Glutamatergic neuron (in vitro differentiated cells): ENCODE measurements around the gene ID3. TPM values are rescaled to one million over a fixed set of nuclear protein-coding genes. Genes with fewer than 3 reads are reported as not detected.

Source experiments
- DNase-seq: peaks from one replicate; pipeline ENCODE4 v3.0.0; 2022
- H3K27ac Mint-ChIP-seq: one replicate; pipeline ENCODE4 v1.8.0; 2020; ENCODE audit warnings: mild to moderate bottlenecking, mixed read lengths, inconsistent platforms; ENCODE audit not compliant: unreplicated experiment
- H3K27me3 Mint-ChIP-seq: one replicate; pipeline ENCODE4 v1.8.0; 2020; ENCODE audit warnings: mild to moderate bottlenecking, moderate library complexity, mixed read lengths, inconsistent platforms; ENCODE audit not compliant: unreplicated experiment
- H3K36me3 Mint-ChIP-seq: one replicate; pipeline ENCODE4 v1.8.0; 2020; ENCODE audit warnings: mild to moderate bottlenecking, mixed read lengths, inconsistent platforms; ENCODE audit not compliant: unreplicated experiment
- H3K4me1 Mint-ChIP-seq: one replicate; pipeline ENCODE4 v1.8.0; 2020; ENCODE audit warnings: mild to moderate bottlenecking, low read depth, mixed read lengths, inconsistent platforms; ENCODE audit not compliant: unreplicated experiment
- H3K4me3 Mint-ChIP-seq: one replicate; pipeline ENCODE4 v1.8.0; 2020; ENCODE audit warnings: mild to moderate bottlenecking, mixed read lengths, inconsistent platforms; ENCODE audit not compliant: unreplicated experiment
- H3K9me3 Mint-ChIP-seq: one replicate; pipeline ENCODE4 v1.8.0; 2020; ENCODE audit warnings: mild to moderate bottlenecking, moderate library complexity, mixed read lengths, inconsistent platforms; ENCODE audit not compliant: unreplicated experiment
- CTCF ChIP-seq: fragments of 200-600 bp; sonication (generic); IDR thresholded peaks from one replicate; pipeline ENCODE4 v1.5.0; 2021; ENCODE audit not compliant: partially characterized antibody, unreplicated experiment
- total RNA-seq: library from RNA; stranded (reverse); fragmentation: NEBNext Ultra II Directional; extraction: Animal tissue kit (Norgen Biotek cat#: 25700); gene quantifications from one replicate; pipeline ENCODE4 v1.2.1, GENCODE V29; 2021; ENCODE audit not compliant: unreplicated experiment

The ID3 gene
- total RNA-seq, 1 donor from 2014 or later = 10.9 TPM

- peak within 1 kb of the TSS; percentile 92 for H3K4me3 Mint-ChIP-seq
- DNase-seq = peak; percentile 79
- peaks cover 11% of the 10 kb centered on the region for H3K4me1 Mint-ChIP-seq
- H3K36me3 Mint-ChIP-seq = no peaks in the 10 kb centered on the region
- peaks cover 6% of the 10 kb centered on the region for H3K9me3 Mint-ChIP-seq
- no peak for TF ChIP-seq CTCF
- peak within 1 kb of the TSS; percentile 82 for H3K27ac Mint-ChIP-seq
- peaks cover 11% of the 10 kb centered on the region for H3K27me3 Mint-ChIP-seq
Observed at GRCh38 chr1:23530747-23531561, 28.3 kb downstream of the ID3 start, which contains the start of gene E2F2. Gene E2F2 (minus strand): TSS chr1:23531233. CDS start chr1:23530793, 440 bp downstream.

GRCh38 chr1:23530087-23530746 lies 29.1 kb downstream of the ID3 start:
- peaks cover 15% of the 10 kb centered on the region for H3K27me3 Mint-ChIP-seq
- no peaks in the 10 kb centered on the region for H3K36me3 Mint-ChIP-seq
- no peak for DNase-seq
- peaks cover 9% of the 10 kb centered on the region for H3K9me3 Mint-ChIP-seq
- peaks cover 17% of the 10 kb centered on the region for H3K4me1 Mint-ChIP-seq
- no peak for TF ChIP-seq CTCF
- peak overlapping the region; percentile 38 for H3K4me3 Mint-ChIP-seq
- H3K27ac Mint-ChIP-seq = no peak overlapping the region

GRCh38 chr1:23529146-23530086 lies 29.9 kb downstream of the ID3 start:
- no peaks in the 10 kb centered on the region for H3K36me3 Mint-ChIP-seq
- H3K27ac Mint-ChIP-seq = peak overlapping the region; percentile 77
- peaks cover 18% of the 10 kb centered on the region for H3K4me1 Mint-ChIP-seq
- H3K27me3 Mint-ChIP-seq = peaks cover 15% of the 10 kb centered on the region
- TF ChIP-seq CTCF = no peak
- DNase-seq = no peak
- H3K4me3 Mint-ChIP-seq = peak overlapping the region; percentile 59
- peaks cover 9% of the 10 kb centered on the region for H3K9me3 Mint-ChIP-seq

- peak; percentile 52 for DNase-seq
- Mint-ChIP-seq H3K27ac (peak overlapping the region; percentile 81), H3K27me3 (peaks cover 14% of the 10 kb centered on the region), H3K4me1 (peaks cover 20% of the 10 kb centered on the region), H3K36me3 (no peaks in the 10 kb centered on the region), H3K4me3 (peak overlapping the region; percentile 25), H3K9me3 (peaks cover 11% of the 10 kb centered on the region)
- no peak for TF ChIP-seq CTCF
Observed at GRCh38 chr1:23528250-23528978, 30.9 kb downstream of the ID3 start.
